HG02678 (cell line): ENCODE results near the gene DNM1.
"Not testable (repeated sequence)": the region's sequence is repeated elsewhere in the genome, so short reads cannot be mapped to it uniquely, and the experiment has no call there.

Experiments
- ATAC-seq: cut with Tn5 transposase; IDR thresholded peaks from one replicate; pipeline ENCODE4 v1.9.1; 2021; ENCODE audit warnings: mild to moderate bottlenecking, moderate library complexity; ENCODE audit not compliant: unreplicated experiment

Gene DNM1

DNA sequence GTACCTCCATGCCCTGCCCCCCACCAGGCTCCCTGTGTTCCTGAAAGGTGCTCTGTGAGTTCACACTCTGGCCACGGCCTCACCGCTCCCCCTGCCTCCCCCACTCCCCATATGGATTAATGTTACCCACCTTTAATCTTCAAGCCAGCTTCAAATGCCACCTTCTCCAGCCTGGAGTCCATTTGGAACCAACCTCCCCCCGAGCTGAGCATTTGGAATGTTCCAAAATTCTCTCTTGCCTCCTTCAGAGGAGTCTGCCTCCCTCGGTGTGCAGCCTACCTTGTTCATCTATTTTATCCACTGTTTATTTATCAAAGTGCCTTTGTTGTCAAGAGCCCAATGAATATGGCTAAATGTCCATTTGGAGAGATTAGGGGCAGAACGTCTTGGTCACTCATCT lies 68.3 kb downstream of the DNM1 start:
- no peak for ATAC-seq

DNA sequence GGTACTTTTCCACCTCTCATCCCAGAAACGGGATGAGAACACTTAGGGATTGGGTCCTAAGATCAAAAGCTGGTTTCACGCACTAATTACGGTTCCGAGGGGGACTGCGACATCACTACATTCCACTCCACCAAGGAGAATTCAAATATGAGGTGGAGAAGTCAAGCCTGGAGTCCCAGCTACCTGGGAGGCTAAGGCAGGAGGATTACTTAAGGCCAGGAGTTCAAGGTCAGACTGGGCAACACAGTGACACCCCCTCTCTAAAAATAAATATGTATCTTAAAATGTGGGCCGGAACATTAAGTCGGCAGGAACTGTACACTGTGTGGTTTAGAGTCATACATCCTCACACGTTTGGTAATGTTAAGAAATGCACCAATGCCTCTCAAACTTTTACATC lies 71.1 kb downstream of the DNM1 start:
- ATAC-seq, result no peak

DNA sequence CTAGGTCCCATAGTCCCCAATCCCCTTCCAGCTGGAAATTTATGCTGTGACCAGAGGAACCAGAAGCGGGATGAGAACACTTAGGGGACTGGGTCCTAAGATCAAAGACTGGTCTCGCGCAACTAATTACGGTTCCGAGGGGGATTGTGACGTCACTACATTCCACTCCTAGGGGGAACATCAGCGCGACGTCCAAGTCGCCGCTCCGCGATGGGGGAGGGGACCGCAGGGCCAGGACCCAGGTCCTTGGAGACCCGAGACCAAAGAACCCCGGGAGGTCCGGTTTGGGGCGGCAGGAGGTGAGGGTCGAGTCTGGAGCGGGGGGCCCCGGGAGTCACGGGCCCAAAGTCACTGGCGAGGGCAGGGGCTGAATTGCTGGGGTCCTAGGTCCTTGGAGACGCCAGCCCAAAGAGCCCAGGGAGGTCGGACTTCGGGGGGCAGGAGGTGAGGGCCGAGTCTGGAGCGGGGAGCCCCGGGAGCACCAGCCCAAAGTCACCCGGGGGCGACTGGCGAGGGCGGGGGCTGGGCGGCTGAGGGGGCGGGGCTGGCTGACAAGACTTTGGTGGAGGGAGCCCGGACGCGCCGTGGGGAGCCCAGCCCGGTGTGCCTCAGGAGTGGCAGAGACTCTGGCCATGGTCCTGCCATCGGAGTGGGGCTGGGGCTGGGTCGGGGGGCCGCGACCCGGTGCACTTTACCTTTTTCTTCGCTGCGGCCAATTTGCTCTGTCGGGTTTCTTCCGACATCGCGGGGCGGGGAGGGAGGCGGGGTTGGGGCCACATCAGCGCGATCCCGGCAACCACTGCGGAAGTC lies 72.2 kb downstream of the DNM1 start, which contains the start of gene GOLGA2:
TSS of gene GOLGA2 (minus strand) at position 810 of the 810 bp plus-strand sequence. CDS start at position 779, 31 bp downstream.
- peak; percentile 43 for ATAC-seq

DNA sequence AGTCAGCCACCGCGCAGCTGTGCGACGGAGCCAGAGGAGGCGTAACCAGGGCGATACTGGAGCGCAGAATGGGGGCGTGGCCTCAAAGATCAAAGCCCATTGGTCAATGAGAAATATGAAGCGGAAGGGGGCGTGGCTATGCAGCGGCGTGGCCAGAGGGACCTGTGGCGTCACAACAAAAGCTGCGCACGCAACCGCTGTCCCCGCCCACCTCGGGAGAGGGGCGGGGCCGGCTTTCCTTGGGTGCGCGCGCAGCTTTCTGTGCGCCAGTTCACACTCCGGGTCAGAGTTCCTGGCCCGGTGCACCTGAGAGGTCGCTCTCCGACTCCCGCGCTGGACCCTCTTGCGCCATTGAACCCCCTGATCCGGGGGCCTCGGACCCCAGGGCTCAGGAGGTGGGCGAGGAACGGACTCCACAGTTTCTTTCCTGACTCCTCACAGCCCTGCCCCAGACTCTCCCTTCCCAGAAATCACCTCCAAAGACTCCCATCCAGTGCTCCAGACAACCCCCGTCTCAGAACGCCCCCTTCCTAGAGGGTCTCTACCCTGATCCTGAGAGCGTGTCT lies 72.9 kb downstream of the DNM1 start, which contains the start of gene SWI5:
TSS of gene SWI5 (plus strand) at position 269 of the 566 bp plus-strand sequence.
- ATAC-seq, result peak; percentile 98

DNA sequence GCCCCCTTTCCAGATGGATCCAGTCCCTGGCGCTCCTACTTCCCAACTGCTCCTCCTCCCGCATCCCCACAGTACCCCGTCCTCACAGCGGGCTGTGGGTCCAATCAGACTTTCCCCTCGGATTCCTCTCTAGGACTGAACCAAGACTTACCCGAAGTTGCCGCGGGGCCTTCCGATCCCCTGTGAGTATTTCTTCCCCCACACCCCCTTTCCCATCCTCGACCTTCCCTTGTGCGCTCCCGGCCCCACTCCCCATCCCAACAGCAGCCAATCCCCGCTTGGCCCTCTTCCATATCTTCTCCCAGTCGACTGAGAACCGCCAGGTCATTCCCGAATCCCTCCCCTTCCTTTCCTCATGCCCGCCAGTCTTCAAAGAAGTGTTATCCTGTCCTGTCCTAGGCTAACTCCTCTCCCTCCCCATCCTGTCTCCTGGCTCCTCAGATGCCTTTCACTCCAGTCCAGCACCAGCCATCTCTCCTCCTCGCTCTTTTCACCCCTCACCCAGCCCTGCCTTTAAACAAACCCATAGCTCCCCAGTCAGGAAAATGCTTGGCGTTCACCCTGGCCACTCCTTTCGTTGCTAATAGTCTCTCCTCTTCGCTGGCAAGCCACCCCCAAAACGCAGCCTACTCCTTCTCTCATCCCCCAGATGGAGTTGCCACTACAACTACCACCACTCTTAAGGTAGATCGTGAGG lies 73.5 kb downstream of the DNM1 start:
- ATAC-seq, result no peak

DNA sequence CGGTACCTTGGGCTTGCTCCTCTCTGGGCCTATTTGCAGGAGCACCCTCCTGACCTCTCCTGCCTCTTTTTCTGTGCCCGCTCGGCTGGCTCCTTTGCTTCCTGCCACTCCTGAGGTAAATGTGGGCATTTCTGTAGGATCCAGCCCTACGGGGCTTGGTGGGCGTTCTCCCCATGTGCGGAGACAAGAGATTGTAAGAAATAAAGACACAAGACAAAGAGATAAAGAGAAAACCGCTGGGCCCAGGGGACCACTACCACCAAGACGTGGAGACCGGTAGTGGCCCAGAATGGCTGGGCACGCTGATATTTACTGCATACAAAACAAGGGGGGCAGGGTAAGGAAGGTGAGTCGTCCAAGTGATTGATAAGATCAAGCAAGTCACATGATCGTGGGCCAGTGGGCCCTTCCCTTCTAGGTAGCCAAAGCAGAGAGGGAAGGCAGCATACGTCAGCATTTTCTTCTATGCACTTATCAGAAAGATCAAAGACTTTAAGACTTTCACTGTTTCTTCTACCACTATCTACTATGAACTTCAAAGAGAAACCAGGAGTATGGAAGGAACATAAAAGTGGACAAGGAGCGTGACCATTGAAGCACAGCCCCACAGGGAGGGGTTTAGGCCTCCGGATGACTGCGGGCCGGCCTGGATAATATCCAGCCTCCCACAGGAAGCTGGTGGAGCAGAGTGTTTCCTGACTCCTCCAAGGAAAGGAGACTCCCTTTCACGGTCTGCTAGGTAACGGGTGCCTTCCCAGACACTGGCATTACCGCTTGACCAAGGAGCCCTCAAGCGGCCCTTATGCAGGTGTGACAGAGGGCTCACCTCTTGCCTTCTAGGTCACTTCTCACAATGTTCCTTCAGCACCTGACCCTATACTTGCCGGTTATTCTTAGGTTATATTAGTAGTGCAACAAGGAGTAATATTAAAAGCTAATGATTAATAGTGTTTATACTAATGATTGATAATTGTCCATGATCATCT lies 76.2 kb downstream of the DNM1 start:
- ATAC-seq, result not testable (repeated sequence)

DNA sequence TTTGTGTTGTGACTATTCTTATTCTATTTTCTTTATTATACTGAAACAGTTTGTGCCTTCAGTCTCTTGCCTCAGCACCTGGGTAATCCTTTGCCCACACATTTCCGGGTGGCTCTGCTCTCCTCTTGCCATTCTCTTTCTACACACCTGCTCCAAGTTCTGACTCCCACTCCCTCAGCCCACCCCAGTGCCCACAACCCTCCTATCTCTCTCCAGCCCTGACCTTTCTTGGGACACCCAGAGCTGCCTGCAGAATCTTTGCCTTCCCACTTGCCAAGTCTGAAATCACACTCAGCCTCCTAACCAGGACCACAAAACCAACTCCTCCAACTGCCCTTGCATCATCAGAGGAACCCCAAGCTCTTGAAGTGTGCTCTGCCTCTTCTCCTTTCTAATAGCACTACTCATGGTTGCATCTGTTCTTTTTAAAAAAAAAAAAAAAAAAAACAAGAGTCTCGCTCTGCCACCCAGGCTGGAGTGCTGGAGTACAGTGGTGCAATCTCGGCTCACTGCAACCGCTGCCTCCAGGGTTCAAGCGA lies 77.0 kb downstream of the DNM1 start:
- no peak for ATAC-seq

DNA sequence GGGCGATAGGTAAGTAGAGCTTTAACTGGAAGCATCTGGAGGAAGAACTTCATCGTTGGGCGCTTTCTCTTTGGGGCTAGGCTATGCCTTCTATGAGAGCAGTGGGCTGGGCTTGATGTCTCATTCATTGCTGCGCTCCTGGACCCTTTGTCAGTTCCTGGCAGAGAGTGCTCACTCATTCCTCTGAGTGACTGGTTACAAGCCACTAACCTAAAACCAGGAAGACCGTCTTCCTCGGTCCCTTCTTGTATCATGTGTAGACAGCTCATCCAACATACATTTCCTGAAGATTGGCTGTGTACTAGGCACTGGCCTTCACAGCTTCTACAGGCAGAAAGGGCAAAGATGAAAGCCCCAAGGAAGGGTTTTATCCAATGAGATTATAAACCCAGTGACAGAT lies 79.3 kb downstream of the DNM1 start:
- ATAC-seq, result no peak

DNA sequence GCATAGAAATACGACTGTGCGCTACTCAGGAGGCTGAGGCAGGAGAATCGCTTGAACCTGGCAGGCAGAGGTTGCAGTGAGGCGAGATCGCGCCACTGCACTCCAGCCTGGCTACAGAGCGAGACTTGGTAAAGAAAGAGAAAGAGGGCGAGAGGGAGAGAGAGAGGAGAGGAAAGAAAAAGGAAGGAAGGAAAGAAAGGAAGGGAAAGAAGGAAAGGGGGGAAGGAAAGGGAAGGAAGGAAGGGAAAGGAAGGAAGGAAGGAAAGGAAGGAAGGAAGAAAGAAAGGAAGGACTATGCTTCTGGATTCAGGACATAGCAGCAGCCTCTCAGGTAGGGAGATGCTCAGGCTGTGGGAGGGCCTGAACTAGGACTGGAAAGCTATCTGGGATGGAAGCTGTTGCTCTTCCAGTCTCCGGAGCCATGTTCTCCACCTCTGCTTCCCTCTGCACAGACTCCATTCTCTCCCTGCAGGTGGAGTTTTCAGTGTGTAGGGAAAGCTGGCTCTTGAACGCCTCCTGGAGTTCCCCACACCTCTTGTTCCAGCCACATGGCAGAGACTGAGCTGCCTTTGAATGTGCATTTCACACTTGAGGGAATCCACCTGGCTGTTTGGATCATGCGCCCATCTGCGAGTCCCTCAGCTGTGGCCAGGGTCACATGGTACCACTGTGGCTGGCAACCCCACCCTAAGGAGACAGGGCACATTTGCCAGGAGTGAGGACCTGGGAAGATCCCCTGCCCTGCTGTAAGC lies 82.0 kb downstream of the DNM1 start:
- ATAC-seq, result no peak

DNA sequence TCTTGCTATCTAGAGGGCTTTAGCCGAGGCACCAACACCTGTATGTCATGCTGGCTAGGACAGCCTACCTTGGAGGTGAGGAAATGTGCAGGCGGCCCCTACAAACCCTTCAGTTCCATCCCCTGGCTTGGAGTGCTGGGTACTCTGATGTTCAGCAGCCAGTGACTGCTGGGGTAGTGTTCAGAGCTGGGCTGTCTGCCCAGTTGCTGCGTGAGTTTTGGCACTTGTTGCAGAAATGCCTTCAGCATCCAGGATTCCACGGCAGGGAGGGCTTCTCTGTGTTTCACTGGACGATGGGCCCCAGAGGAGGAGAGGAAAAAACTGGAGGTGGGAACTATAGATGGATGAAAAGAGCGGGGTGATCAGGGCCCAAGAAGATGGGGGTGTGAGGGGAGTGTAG lies 83.3 kb downstream of the DNM1 start:
- ATAC-seq, result no peak

DNA sequence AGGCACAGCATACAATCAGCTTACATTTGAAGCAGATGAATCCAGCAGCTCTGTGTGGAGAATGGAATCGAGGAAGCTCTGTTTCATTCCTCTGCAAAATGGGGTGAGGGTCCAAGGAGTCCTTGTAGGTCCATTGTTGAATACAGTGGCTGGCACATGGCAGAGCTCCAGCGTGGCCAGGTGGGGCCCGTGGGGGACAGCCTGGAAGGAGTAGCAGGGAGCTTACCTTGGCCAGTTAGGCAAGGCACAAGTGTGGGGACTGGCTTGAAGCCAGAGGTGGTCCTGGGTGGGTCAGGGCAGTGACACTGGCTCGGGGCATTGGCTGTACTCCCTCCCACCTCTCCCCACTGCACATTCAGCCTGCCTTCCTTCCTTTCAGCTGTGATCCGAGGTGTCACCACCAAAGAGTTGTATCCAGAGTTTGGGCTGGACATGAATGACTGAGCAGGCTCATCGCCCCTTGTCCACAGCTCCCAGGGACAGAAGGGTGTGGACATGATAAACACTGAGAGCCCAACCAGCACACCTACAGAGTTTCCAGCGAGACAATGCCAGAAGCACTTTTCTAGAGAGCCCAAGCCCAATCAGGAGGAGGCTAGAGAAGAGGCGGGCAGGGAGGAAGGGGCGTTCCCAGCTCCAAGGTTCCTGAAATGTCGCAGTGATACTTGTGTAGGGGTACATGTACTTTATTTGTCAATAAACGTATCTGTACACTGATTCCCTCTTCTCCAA lies 85.3 kb downstream of the DNM1 start:
- no peak for ATAC-seq

DNA sequence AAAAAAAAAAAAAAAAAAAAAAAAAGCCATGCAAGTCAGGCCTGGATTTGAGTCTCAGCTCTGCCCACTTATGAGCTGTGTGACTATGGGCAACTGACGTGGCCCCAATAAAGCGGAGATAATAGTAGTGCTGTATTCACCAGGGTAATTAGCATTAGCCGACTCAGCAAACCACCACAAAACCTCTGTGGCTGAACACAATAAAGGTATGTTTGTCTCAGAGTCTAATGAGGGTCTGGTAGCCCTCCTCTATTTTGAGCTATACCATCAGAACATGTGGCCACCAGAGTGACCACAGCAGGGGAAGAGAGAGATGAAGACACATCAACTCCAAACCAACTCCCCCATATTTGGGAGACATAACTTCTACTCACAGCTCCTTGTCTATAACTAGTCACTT lies 88.8 kb downstream of the DNM1 start:
- no peak for ATAC-seq

DNA sequence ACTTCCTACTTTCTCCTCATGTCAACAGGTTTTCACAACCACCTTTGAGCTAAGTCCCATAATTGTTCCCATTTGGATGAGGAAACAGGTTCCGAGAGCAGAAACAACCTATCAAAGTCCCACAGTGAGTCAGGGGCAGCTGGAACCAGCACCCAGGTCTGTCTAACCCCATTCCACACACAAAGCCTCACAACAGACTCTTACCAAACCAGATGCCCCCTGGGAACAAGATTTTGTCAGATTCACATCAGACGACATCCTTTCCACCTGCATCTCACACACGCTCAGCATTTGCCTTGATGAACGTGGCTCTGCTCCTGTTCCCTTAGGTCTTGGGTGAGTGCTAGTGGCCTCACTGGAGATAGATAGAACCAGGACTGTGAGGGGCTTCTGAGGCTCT lies 89.9 kb downstream of the DNM1 start:
- no peak for ATAC-seq

DNA sequence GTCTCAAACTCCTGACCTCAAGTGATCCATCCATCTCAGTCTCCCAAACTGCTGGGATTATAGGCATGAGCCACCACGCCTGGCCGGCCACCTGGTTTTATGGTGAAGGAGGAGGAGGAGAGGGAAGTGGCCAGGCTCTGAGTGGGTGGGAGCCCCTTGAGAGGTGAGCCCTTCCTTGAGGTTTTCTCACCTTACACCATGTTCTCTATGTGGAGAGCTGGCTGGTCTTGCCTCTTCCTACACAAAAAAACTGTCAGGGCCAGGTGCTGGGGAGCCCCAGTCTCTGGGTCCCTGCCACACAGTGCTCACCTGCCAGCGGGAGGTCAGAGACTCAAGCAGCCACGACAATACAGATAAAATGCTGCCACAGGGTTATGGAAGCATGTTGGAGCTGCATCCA lies 91.0 kb downstream of the DNM1 start:
- no peak for ATAC-seq

DNA sequence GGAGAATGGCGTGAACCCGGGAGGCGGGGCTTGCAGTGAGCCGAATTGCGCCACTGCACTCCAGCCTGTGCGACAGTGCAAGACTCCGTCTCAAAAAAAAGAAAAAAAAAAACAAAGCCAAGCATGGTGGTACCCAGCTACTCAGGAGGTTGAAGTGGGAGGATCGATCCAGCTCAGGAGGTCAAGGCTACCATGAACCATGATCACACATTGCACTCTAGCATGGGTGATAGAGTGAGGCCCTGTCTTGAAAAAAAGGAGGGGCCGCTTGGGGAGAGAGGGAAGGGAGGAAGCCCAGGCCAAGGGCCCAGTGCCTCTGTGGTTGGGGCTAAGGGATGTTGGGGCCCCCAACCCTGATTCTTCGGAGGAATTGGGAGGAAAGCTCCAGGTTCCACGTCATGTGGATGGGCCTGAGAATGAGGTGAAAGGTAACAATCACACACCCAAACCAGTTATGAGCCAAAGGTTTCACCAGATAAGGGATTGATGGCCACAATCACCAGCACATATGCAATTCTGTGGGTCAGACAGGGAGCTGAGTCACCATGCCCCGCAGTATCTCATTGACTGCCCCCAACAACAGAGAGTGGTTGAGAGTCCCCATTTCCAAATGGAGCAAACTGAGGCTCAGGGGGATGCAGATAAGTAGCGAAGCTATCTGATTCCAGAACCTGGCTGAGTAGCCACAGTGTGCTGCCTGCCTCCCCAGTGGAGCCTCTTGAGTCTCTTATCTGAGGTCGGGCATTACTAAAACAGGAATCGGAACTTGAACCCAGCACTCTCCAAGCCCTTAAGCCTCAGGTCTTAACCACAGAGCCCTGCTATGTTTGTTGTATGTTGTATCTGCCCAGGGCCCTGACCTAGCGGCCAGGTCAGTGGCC lies 93.4 kb downstream of the DNM1 start:
- no peak for ATAC-seq

DNA sequence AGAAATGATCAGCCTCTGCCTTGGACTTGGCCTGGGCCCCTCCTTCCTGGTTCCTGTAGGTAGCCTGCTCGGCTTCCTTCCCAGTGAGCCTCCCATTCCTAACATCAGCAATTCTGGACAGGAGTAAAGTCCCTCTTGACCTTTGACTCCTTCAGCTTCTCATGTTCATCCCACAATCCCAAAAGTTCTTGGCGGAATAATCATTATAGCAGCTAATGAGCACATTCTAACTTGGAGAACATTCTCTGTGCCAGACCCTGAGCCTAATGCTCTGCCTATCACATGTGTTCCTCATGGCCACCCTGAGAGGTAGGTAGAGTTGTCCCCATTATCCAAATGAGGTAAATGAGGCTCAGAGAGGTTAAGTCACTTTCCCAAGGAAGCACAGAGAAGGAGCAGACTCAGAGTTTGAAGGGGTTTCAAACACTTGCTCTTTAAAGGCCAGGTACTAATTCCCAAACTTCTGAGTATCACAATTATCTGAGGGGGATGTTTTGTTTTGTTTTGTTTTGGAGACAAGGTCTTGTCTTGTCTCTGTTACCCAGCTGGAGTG lies 94.1 kb downstream of the DNM1 start:
- ATAC-seq, result no peak

DNA sequence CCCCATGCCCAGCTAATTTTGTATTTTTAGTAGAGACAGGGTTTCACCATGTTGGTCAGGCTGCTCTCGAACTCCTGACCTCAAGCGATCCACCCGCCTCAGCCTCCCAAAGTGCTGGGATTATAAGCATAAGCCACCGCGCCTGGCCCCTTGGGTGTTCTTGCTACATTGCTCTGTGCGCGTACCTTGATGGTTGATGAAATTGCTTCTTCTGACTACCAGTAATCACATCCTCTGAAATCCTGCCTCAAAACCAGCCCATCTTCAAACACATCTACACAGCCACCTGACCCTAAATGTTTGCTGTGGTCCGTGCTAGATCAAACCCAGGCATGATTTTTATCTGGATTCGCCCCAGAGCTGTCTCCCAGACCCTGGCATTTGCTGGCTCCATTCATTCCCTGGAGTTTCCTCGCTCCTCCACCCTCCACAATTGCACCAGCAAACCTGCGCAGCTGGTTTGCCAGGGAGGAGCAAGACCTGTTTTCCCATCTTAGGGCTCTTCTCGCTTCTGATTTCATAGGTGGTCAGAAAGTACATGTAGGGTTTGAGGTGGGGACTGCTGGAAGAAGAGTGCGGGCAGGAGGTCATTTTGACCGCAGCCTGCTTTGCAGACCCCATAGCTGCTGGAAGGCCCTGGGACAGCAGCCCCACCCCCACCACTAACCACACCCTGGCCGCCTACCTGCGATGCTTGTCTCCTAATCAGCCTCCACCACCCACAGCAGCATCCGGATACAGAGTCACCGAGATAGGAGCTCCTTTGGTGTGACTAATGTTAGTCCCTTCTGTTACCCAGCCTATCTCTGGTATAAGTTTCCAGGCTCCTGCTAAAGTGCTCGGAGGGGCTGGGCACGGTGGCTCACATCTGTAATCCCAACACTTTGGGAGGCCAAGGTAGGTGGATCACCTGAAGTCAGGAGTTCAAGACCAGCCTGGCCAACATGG lies 95.6 kb downstream of the DNM1 start:
- ATAC-seq, result no peak
